ENCODE data around the gene FMR1. TPM values are rescaled to one million over a fixed set of nuclear protein-coding genes. Genes with fewer than 3 reads are reported as not detected.
A peak's percentile ranks its signal among the peaks of the same experiment; 100 is the strongest.

Gene FMR1
- total and polyA plus RNA-seq, 9 donors: 27.1 to 65.2 (median 47.0) TPM

DNA sequence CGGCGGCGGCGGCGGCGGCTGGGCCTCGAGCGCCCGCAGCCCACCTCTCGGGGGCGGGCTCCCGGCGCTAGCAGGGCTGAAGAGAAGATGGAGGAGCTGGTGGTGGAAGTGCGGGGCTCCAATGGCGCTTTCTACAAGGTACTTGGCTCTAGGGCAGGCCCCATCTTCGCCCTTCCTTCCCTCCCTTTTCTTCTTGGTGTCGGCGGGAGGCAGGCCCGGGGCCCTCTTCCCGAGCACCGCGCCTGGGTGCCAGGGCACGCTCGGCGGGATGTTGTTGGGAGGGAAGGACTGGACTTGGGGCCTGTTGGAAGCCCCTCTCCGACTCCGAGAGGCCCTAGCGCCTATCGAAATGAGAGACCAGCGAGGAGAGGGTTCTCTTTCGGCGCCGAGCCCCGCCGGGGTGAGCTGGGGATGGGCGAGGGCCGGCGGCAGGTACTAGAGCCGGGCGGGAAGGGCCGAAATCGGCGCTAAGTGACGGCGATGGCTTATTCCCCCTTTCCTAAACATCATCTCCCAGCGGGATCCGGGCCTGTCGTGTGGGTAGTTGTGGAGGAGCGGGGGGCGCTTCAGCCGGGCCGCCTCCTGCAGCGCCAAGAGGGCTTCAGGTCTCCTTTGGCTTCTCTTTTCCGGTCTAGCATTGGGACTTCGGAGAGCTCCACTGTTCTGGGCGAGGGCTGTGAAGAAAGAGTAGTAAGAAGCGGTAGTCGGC is 528 bp downstream of the FMR1 start:
- TF ChIP-seq CTCF (IDR thresholded peaks at IDR 0.05): no peak
- TF ChIP-seq EP300 (IDR thresholded peaks at IDR 0.05): no peak
- TF ChIP-seq POLR2A (IDR thresholded peaks at IDR 0.05): no peak
- intact Hi-C loops (cut with DNase I): no loop called here
- Histone ChIP-seq H3K27me3 (no peaks in the 10 kb centered on the region), H3K4me3 (peak overlapping the region; percentile 71), H3K9me3 (no peaks in the 10 kb centered on the region), H3K4me1 (ENCODE audit: insufficient read depth) (no peaks in the 10 kb centered on the region), H3K36me3 (no peaks in the 10 kb centered on the region), H3K27ac (peak overlapping the region; percentile 90 to 95)
- WGBS, 3 donors: 37 to 51% (median 38%) methylated on average over 56 to 58 of the region's 58 CpGs
- DNase-seq: peak; percentile 25 to 59 (median 45)

DNA sequence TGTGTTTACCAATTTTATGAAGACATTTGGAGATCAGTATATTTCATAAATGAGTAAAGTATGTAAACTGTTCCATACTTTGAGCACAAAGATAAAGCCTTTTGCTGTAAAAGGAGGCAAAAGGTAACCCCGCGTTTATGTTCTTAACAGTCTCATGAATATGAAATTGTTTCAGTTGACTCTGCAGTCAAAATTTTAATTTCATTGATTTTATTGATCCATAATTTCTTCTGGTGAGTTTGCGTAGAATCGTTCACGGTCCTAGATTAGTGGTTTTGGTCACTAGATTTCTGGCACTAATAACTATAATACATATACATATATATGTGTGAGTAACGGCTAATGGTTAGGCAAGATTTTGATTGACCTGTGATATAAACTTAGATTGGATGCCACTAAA is 1.9 kb downstream of the FMR1 start:
- 60 to 68% (median 62%) methylated on average over 6 of the region's 6 CpGs for WGBS, 3 donors
- Histone ChIP-seq H3K4me3 (no peak overlapping the region), H3K9me3 (no peaks in the 10 kb centered on the region), H3K27me3 (no peaks in the 10 kb centered on the region), H3K4me1 (ENCODE audit: insufficient read depth) (peaks cover 3% of the 10 kb centered on the region), H3K36me3 (no peaks in the 10 kb centered on the region), H3K27ac (no peak overlapping the region)
- TF ChIP-seq POLR2A (IDR thresholded peaks at IDR 0.05) (no peak), CTCF (IDR thresholded peaks at IDR 0.05) (no peak)
- intact Hi-C loops (cut with DNase I): no loop called here
- DNase-seq: no peak

DNA sequence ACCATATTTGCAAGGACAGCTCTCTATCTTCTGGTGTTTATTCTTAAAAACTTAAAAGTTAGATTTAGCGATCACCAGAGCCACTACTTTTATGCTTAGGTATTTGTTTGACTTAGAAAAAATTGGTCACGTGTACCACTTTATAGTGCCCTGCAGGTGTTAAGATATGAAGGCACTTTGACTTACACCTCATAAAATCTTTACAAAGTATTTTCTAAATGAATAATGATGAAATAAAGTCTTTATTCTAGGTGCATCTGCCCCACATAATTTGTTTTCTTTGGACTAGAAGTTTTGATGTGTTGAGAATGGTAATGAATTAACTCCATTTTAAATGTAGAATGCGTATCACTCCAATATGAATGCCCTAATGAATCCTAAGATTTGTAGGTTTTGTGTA is 2.9 kb downstream of the FMR1 start:
- 58 to 74% (median 68%) methylated on average over 3 of the region's 3 CpGs for WGBS, 3 donors
- Histone ChIP-seq H3K36me3 (no peaks in the 10 kb centered on the region), H3K9me3 (no peaks in the 10 kb centered on the region), H3K27ac (no peak overlapping the region), H3K27me3 (no peaks in the 10 kb centered on the region), H3K4me3 (no peak overlapping the region), H3K4me1 (ENCODE audit: insufficient read depth) (peaks cover 3% of the 10 kb centered on the region)
- no peak for TF ChIP-seq POLR2A (IDR thresholded peaks at IDR 0.05)
- no peak for TF ChIP-seq CTCF (IDR thresholded peaks at IDR 0.05)
- TF ChIP-seq EP300 (IDR thresholded peaks at IDR 0.05): no peak
- intact Hi-C loops (cut with DNase I): no loop called here
- no peak for DNase-seq

- TF ChIP-seq EP300 (IDR thresholded peaks at IDR 0.05) (no peak), CTCF (IDR thresholded peaks at IDR 0.05) (no peak), POLR2A (IDR thresholded peaks at IDR 0.05) (no peak)
- Histone ChIP-seq H3K27ac (no peak overlapping the region), H3K4me1 (ENCODE audit: insufficient read depth) (peaks cover 3% of the 10 kb centered on the region), H3K36me3 (no peaks in the 10 kb centered on the region), H3K4me3 (no peak overlapping the region), H3K9me3 (no peaks in the 10 kb centered on the region), H3K27me3 (no peaks in the 10 kb centered on the region)
- DNase-seq: no peak
- WGBS, 3 donors: 61 to 69% (median 66%) methylated on average over 6 of the region's 6 CpGs
- intact Hi-C loops (cut with DNase I): no loop called here
Measured at GRCh38 chrX:147916375-147916968, 4.8 kb downstream of the FMR1 start.
